ENCODE data around the gene NUDT15. TPM values are rescaled to one million over a fixed set of nuclear protein-coding genes. Genes with fewer than 3 reads are reported as not detected.

The NUDT15 gene
- total RNA-seq, 6 experiments from 2014 or later = 5.1 to 7.6 (median 6.3) TPM

GRCh38 chr13:48094781-48095502, 57.4 kb downstream of the NUDT15 start, which contains the start of gene MED4:
Gene MED4 (minus strand): TSS chr13:48095104. CDS start chr13:48095078, 26 bp downstream.
- Histone ChIP-seq H3K27me3 (no peaks in the 10 kb centered on the region), H3K27ac (peak within 1 kb of the TSS; percentile 69 to 80 (median 71)), H3K4me3 (peak within 1 kb of the TSS; percentile 88 to 98 (median 91)), H3K9me3 (no peaks in the 10 kb centered on the region), H3K4me1 (peaks cover 0 to 35% (median 8%) of the 10 kb centered on the region in 4 donors), H3K36me3 (no peaks in the 10 kb centered on the region)
- ATAC-seq (peak; percentile 95 to 97 (median 96)), DNase-seq (peak; percentile 94 to 96 (median 95))
- intact Hi-C loops (cut with DNase I) = no loop called here
- 26% methylated on average over 27 of the region's 54 CpGs for WGBS (ENCODE audit: insufficient coverage, low coverage, low lambda C conversion rate, missing lambda C conversion rate)
- TF ChIP-seq POLR2A (IDR thresholded peaks at IDR 0.05) = peak; percentile 76
- TF ChIP-seq, protein P1, sequence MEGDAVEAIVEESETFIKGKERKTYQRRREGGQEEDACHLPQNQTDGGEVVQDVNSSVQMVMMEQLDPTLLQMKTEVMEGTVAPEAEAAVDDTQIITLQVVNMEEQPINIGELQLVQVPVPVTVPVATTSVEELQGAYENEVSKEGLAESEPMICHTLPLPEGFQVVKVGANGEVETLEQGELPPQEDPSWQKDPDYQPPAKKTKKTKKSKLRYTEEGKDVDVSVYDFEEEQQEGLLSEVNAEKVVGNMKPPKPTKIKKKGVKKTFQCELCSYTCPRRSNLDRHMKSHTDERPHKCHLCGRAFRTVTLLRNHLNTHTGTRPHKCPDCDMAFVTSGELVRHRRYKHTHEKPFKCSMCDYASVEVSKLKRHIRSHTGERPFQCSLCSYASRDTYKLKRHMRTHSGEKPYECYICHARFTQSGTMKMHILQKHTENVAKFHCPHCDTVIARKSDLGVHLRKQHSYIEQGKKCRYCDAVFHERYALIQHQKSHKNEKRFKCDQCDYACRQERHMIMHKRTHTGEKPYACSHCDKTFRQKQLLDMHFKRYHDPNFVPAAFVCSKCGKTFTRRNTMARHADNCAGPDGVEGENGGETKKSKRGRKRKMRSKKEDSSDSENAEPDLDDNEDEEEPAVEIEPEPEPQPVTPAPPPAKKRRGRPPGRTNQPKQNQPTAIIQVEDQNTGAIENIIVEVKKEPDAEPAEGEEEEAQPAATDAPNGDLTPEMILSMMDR (IDR thresholded peaks at IDR 0.05) = peak; percentile 99

DNA sequence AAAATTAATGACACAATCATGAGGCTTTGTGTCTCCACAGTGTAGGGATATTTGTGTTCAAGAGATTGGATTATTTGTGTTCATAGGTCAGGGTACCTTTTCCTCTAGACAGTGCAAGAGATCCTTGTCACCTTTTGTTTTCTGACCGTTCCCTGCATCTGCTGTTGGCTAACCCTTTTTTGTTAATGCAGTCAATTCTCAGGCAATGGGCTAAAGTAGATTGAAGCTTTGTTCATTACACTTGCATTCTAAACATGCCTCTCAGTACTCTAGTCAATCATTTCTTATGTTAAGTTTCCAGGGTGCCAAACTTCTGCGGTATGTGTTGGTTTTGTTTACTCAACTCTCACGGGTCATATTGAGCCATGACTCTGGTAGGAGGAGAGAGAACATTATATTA, 59.1 kb downstream of the NUDT15 start:
- intact Hi-C loops (cut with DNase I) = no loop called here
- H3K27me3 ChIP-seq = no peaks in the 10 kb centered on the region
- WGBS (ENCODE audit: insufficient coverage, low coverage, low lambda C conversion rate, missing lambda C conversion rate) = 13% methylated on average over 3 of the region's 3 CpGs
- no peaks in the 10 kb centered on the region for H3K9me3 ChIP-seq
- no peaks in the 10 kb centered on the region for H3K36me3 ChIP-seq
- ATAC-seq (peak; percentile 62 to 74 (median 72)), DNase-seq (no peak)
- peak overlapping the region in 1 of 3 donors; percentile 11 for H3K4me3 ChIP-seq
- H3K27ac ChIP-seq = peak overlapping the region in 2 of 3 donors; percentile 53 to 55
- TF ChIP-seq, protein P1 (IDR thresholded peaks at IDR 0.05) = no peak
- TF ChIP-seq POLR2A (IDR thresholded peaks at IDR 0.05) = no peak
- H3K4me1 ChIP-seq = peaks cover 0 to 35% (median 8%) of the 10 kb centered on the region in 4 donors

Other genes with a start within 250 kb of the NUDT15 start
- 10 to 100 TPM; 16.0 to 35.8 (median 19.8) TPM for gene SUCLA2, start 36.5 kb upstream of the NUDT15 start, total RNA-seq
- 10 to 100 TPM; 15.1 to 22.5 (median 20.7) TPM for gene MED4, start 57.4 kb downstream of the NUDT15 start, total RNA-seq
- 100 to 1,000 TPM; 203 to 381 (median 320) TPM for gene ITM2B, start 195.5 kb downstream of the NUDT15 start, total RNA-seq